Kidney (tissue), 14 donors: ENCODE measurements around the gene COL9A1. TPM values are rescaled to one million over a fixed set of nuclear protein-coding genes. Genes with fewer than 3 reads are reported as not detected.

Experiments
- DNase-seq, 5 donors: peaks; one replicate each; pipeline ENCODE4 v3.0.0-alpha.2; 2013 to 2020
- FAIRE-seq: peaks from 2 replicates; lab custom pipeline; 2012; peaks lifted over from hg19 to GRCh38; lab: Jason Lieb, UNC
- H3K27ac ChIP-seq, 2 donors: one replicate each; pipeline ENCODE4 v1.7.0; 2013; ENCODE audit warnings: low read depth in 2 of 2, low read length in 2 of 2, inconsistent platforms in 1 of 2
- H3K27me3 ChIP-seq: one replicate; pipeline ENCODE4 v1.7.1; 2013; ENCODE audit warnings: low read length, inconsistent platforms; ENCODE audit not compliant: control insufficient read depth, insufficient read depth
- H3K36me3 ChIP-seq, 3 donors: one replicate each; pipeline versions ENCODE4 v1.7.0 to v1.7.1; 2013; ENCODE audit warnings: low read length in 3 of 3, control low read depth in 1 of 3, inconsistent platforms in 1 of 3; ENCODE audit not compliant: insufficient read depth in 3 of 3, control insufficient read depth in 2 of 3
- H3K4me1 ChIP-seq, 3 donors: one replicate each; pipeline versions ENCODE4 v1.7.0 to v1.7.1; 2013; ENCODE audit warnings: low read length in 3 of 3, inconsistent platforms in 1 of 3, low read depth in 1 of 3; ENCODE audit not compliant: control insufficient read depth in 2 of 3, insufficient read depth in 2 of 3
- H3K4me3 ChIP-seq, 3 donors: one replicate each; pipeline versions ENCODE4 v1.7.0 to v1.8.1; 2013; ENCODE audit warnings: low read length in 3 of 3, control low read depth in 1 of 3, inconsistent platforms in 1 of 3
- H3K9ac ChIP-seq, 3 donors: one replicate each; pipeline versions ENCODE4 v1.7.0 to v1.7.1; 2013; ENCODE audit warnings: low read length in 3 of 3, control low read depth in 1 of 3, inconsistent platforms in 1 of 3
- H3K9me3 ChIP-seq, 3 donors: one replicate each; pipeline versions ENCODE4 v1.7.0 to v1.7.1; 2013; ENCODE audit warnings: low read length in 3 of 3, control low read depth in 1 of 3, inconsistent platforms in 1 of 3; ENCODE audit not compliant: control insufficient read depth in 2 of 3, insufficient read depth in 1 of 3
- CTCF ChIP-seq: IDR thresholded peaks from 3 replicates; pipeline ENCODE4 v1.5.1; 2012; ENCODE audit warnings: mild to moderate bottlenecking, moderate library complexity, borderline replicate concordance; ENCODE audit not compliant: insufficient read depth; ENCODE audit errors: extremely low read depth
- intact Hi-C: fragments of 100-400 bp; cut with DNase I; formaldehyde crosslinking; loops from one replicate; pipeline ENCODE4 v1.11.1; 2022
- polyA plus RNA-seq: library from polyadenylated mRNA; stranded (reverse); fragments of 350-450 nt; fragmentation: Illumina TruSeq; extraction: RNeasy Lipid Tissue Mini Kit (QIAGEN cat#74804); gene quantifications from one replicate; pipeline ENCODE4 v1.2.3, GENCODE V29; 2014; ENCODE audit warnings: low read depth, low replicate concordance; ENCODE audit not compliant: insufficient read depth
- total RNA-seq: library from RNA; stranded (reverse); fragmentation: NEBNext Ultra II Directional; extraction: Animal tissue kit (Norgen Biotek cat#: 25700); gene quantifications from one replicate; pipeline ENCODE4 v1.2.1, GENCODE V29; 2021
- donor health status: control.
- donor health status: control.
- donor health status: control.
- donor health status: control.
- donor health status: control.
- donor health status: DM: yes; HTN: yes; CAD: no.
- donor health status: Normal renal cell carcinoma (clear cell type).

COL9A1 gene
- total and polyA plus RNA-seq, 2 donors from 2014 or later: 0.19 to 0.22 TPM

- Histone ChIP-seq H3K4me3 (no peak overlapping the region), H3K9me3 (no peaks in the 10 kb centered on the region), H3K9ac (no peak overlapping the region), H3K4me1 (no peaks in the 10 kb centered on the region), H3K27me3 (no peaks in the 10 kb centered on the region), H3K27ac (no peak overlapping the region), H3K36me3 (no peaks in the 10 kb centered on the region)
- FAIRE-seq (no peak), DNase-seq (no peak)
- intact Hi-C loops: no loop called here
- no peak for TF ChIP-seq CTCF
Observed at GRCh38 chr6:70252604-70253003, 50.3 kb downstream of the COL9A1 start.

GRCh38 chr6:70246118-70246517 is 56.8 kb downstream of the COL9A1 start:
- DNase-seq: no peak
- no peak overlapping the region for H3K27ac ChIP-seq
- intact Hi-C loops: no loop called here
- no peaks in the 10 kb centered on the region for H3K9me3 ChIP-seq
- H3K9ac ChIP-seq: no peak overlapping the region
- no peaks in the 10 kb centered on the region for H3K27me3 ChIP-seq
- no peaks in the 10 kb centered on the region for H3K4me1 ChIP-seq
- no peak for FAIRE-seq
- H3K36me3 ChIP-seq: no peaks in the 10 kb centered on the region
- TF ChIP-seq CTCF: no peak
- no peak overlapping the region for H3K4me3 ChIP-seq

- H3K9ac ChIP-seq: no peak overlapping the region
- intact Hi-C loops: no loop called here
- TF ChIP-seq CTCF: no peak
- H3K4me3 ChIP-seq: no peak overlapping the region
- no peaks in the 10 kb centered on the region for H3K36me3 ChIP-seq
- no peaks in the 10 kb centered on the region for H3K9me3 ChIP-seq
- H3K27me3 ChIP-seq: no peaks in the 10 kb centered on the region
- H3K4me1 ChIP-seq: no peaks in the 10 kb centered on the region
- DNase-seq (no peak), FAIRE-seq (no peak)
- H3K27ac ChIP-seq: no peak overlapping the region
Observed at GRCh38 chr6:70241991-70242420, 60.9 kb downstream of the COL9A1 start.

- Histone ChIP-seq H3K4me1 (no peaks in the 10 kb centered on the region), H3K27ac (no peak overlapping the region), H3K4me3 (no peak overlapping the region), H3K9me3 (no peaks in the 10 kb centered on the region), H3K27me3 (no peaks in the 10 kb centered on the region), H3K9ac (no peak overlapping the region), H3K36me3 (no peaks in the 10 kb centered on the region)
- no peak for TF ChIP-seq CTCF
- no peak for FAIRE-seq
- intact Hi-C loops: no loop called here
- DNase-seq: peak in 1 of 5 donors; percentile 49
Observed at GRCh38 chr6:70241031-70241430, 61.9 kb downstream of the COL9A1 start.
